Loucy (cell line): ENCODE data around the gene PLA2G4D.

Experiments
- H2AFZ ChIP-seq: fragments of 200-600 bp; sonication (generic); 2 replicates; pipeline ENCODE4 v1.6.0; 2016; ENCODE audit warnings: antibody characterized with exemption, mild to moderate bottlenecking, low read length, moderate library complexity
- H3F3A ChIP-seq: fragments of 200-600 bp; 2 replicates; pipeline ENCODE4 v1.6.0; 2016; ENCODE audit warnings: antibody characterized with exemption, low read depth, mild to moderate bottlenecking
- H3K27me3 ChIP-seq: fragments of 200-600 bp; sonication (generic); 2 replicates; pipeline ENCODE4 v1.6.1; 2014; ENCODE audit warnings: low read length, mild to moderate bottlenecking; ENCODE audit not compliant: insufficient read depth, poor library complexity, severe bottlenecking
- H3K36me3 ChIP-seq: fragments of 200-600 bp; sonication (generic); 2 replicates; pipeline ENCODE4 v1.6.1; 2016; ENCODE audit warnings: low read length; ENCODE audit not compliant: insufficient read depth
- H3K4me1 ChIP-seq: fragments of 200-600 bp; sonication (generic); 2 replicates; pipeline ENCODE4 v1.5.1; 2014; ENCODE audit warnings: low read length, mild to moderate bottlenecking; ENCODE audit not compliant: insufficient read depth, poor library complexity, severe bottlenecking
- H3K4me2 ChIP-seq: fragments of 200-600 bp; sonication (generic); 2 replicates; pipeline ENCODE4 v1.6.0; 2014; ENCODE audit warnings: antibody characterized with exemption, low read length, low read depth, mild to moderate bottlenecking; ENCODE audit not compliant: poor library complexity, severe bottlenecking
- H3K4me3 ChIP-seq: fragments of 200-600 bp; sonication (generic); 2 replicates; pipeline ENCODE4 v1.5.1; 2014; ENCODE audit warnings: low read length, mild to moderate bottlenecking, mixed read lengths; ENCODE audit not compliant: poor library complexity, severe bottlenecking
- H3K79me2 ChIP-seq: fragments of 200-600 bp; sonication (generic); 2 replicates; pipeline ENCODE4 v1.6.1; 2014; ENCODE audit warnings: low read length; ENCODE audit not compliant: insufficient read depth
- H3K9ac ChIP-seq: fragments of 200-600 bp; sonication (generic); 2 replicates; pipeline ENCODE4 v1.6.0; 2014; ENCODE audit warnings: mild to moderate bottlenecking, low read depth, low read length, moderate library complexity; ENCODE audit not compliant: poor library complexity, severe bottlenecking
- H3K9me2 ChIP-seq: fragments of 200-600 bp; sonication (generic); replicated peaks from 2 replicates; pipeline ENCODE4 v1.6.1; 2016; ENCODE audit warnings: low read depth, low read length, mixed read lengths
- H3K9me3 ChIP-seq: fragments of 200-600 bp; sonication (generic); 2 replicates; pipeline ENCODE4 v1.6.1; 2014; ENCODE audit warnings: mild to moderate bottlenecking, antibody characterized with exemption, low read length, low read depth; ENCODE audit not compliant: insufficient read depth
- H4K20me1 ChIP-seq: fragments of 200-600 bp; sonication (generic); 2 replicates; pipeline ENCODE4 v1.6.0; 2014; ENCODE audit warnings: antibody characterized with exemption, low read length, mild to moderate bottlenecking; ENCODE audit not compliant: insufficient read depth, poor library complexity, severe bottlenecking
- CTCF ChIP-seq: fragments of 200-600 bp; sonication (generic); conservative IDR thresholded peaks from 2 replicates; pipeline ENCODE4 v1.5.1; 2014; ENCODE audit warnings: mild to moderate bottlenecking, antibody characterized with exemption, low read length
- EZH2phosphoT487 ChIP-seq: fragments of 200-600 bp; IDR thresholded peaks from 2 replicates; pipeline ENCODE4 v1.6.1; 2018; ENCODE audit warnings: antibody characterized with exemption, mild to moderate bottlenecking, moderate library complexity, borderline replicate concordance

PLA2G4D gene

DNA sequence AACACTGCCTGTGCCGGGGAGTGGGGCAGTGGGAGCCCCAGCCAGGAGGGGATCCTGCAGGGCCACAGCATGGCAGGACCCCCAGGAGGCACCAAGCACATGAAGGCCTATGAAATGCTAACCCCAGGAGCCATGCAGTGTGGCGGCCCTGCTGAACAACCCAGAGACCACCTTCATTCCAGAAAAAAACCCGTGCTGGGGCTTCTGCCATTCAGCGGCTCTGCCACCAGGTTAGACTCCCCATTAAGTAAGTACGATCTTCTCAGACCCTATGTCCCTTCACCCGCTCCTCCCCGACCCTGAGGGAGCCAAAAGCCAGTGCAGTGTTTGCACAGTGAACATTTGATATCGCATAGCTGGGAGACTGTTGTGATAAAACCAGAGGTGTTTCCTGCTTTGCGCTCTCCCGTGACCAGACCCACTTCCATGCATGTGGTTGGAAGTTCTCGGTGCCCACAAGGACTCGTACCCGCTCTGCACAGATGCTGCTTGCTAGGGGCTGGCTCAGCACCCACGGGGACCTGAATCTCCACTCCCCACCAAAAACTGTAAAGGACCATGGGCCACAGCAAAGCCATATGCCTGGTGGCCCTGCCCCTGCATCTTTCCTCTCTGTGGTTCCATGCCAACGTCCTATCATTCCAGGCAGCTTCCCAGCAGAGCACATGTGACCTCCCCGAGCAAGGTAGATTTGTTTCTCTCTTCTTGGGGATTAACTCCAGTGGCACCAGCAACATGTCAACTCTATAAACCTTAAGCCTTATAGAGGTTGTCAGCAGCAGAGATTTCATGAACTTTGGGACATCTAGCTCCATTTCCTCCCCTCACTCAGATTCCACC lies 5.3 kb downstream of the PLA2G4D start:
- Histone ChIP-seq H4K20me1 (no peaks in the 10 kb centered on the region), H3F3A (no peaks in the 10 kb centered on the region), H3K9me2 (no peaks in the 10 kb centered on the region), H3K79me2 (no peaks in the 10 kb centered on the region), H2AFZ (no peak overlapping the region), H3K4me2 (no peak overlapping the region), H3K4me1 (no peaks in the 10 kb centered on the region), H3K36me3 (no peaks in the 10 kb centered on the region), H3K4me3 (no peak overlapping the region), H3K27me3 (no peaks in the 10 kb centered on the region), H3K9me3 (no peaks in the 10 kb centered on the region), H3K9ac (no peak overlapping the region)
- TF ChIP-seq CTCF (no peak), EZH2phosphoT487 (no peak)

- Histone ChIP-seq H3K4me2 (no peak overlapping the region), H3K79me2 (no peaks in the 10 kb centered on the region), H3K9me3 (no peaks in the 10 kb centered on the region), H3F3A (no peaks in the 10 kb centered on the region), H3K9me2 (no peaks in the 10 kb centered on the region), H3K9ac (no peak overlapping the region), H3K4me1 (no peaks in the 10 kb centered on the region), H3K4me3 (no peak overlapping the region), H3K27me3 (no peaks in the 10 kb centered on the region), H4K20me1 (no peaks in the 10 kb centered on the region), H2AFZ (no peak overlapping the region), H3K36me3 (no peaks in the 10 kb centered on the region)
- TF ChIP-seq CTCF = no peak
- no peak for TF ChIP-seq EZH2phosphoT487
These were observed 6.2 kb downstream of the PLA2G4D start for GRCh38 chr15:42087926-42088800.

DNA sequence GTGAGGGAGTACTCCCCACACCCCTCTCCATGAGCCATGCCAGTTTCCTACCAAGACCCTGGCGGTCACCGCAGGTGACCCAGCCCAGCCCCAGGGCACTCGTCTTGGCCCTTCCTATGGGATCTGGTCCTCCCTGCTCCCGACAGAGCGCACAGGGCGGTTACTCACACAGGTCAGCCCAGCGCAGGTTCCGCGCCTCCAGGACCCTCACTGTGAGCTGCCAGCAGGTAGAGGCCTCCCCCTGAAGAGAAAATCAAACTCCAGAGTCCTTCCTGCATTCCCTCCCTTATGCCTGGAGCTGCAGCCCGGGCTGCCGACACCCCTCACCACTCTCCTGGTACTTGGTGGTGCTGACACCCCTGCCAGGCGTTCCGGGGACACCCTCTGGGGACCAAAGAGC lies 6.9 kb downstream of the PLA2G4D start:
- no peaks in the 10 kb centered on the region for H3K27me3 ChIP-seq
- H3K9me2 ChIP-seq = no peaks in the 10 kb centered on the region
- H3K9ac ChIP-seq = no peak overlapping the region
- no peaks in the 10 kb centered on the region for H3F3A ChIP-seq
- H4K20me1 ChIP-seq = no peaks in the 10 kb centered on the region
- H3K36me3 ChIP-seq = no peaks in the 10 kb centered on the region
- no peak overlapping the region for H3K4me2 ChIP-seq
- no peaks in the 10 kb centered on the region for H3K4me1 ChIP-seq
- TF ChIP-seq EZH2phosphoT487 (no peak), CTCF (no peak)
- H2AFZ ChIP-seq = no peak overlapping the region
- no peaks in the 10 kb centered on the region for H3K9me3 ChIP-seq
- no peaks in the 10 kb centered on the region for H3K79me2 ChIP-seq
- H3K4me3 ChIP-seq = no peak overlapping the region
